Naive thymus-derived CD4-positive, alpha-beta T cell (primary cell): ENCODE results near the gene CHRNB1. TPM values are rescaled to one million over a fixed set of nuclear protein-coding genes. Genes with fewer than 3 reads are reported as not detected.

Experiments used
- ATAC-seq: fragments of 150-1000 bp; cut with Tn5 transposase; 2 replicates; pipeline ENCODE4 v1.10.0; 2021; ENCODE audit warnings: mild to moderate bottlenecking, moderate library complexity
- CTCF ChIA-PET: fragments of 350-600 bp; sonication (Branson Sonifier 250); formaldehyde crosslinking; loops from one replicate; lab custom pipeline; 2021; ENCODE audit warnings: antibody characterized with exemption; lab: Charles Lee
- POLR2A ChIA-PET: fragments of 350-600 bp; sonication (Branson Sonifier 250); formaldehyde crosslinking; loops from one replicate; lab custom pipeline; 2021; ENCODE audit warnings: antibody characterized with exemption, inconsistent platforms; lab: Charles Lee
- DNase-seq, 9 donors: peaks; one replicate each; pipeline versions ENCODE4 v3.0.0 to v3.0.0-alpha.2; 2020 to 2022; ENCODE audit warnings: mixed read lengths in 1 of 9
- H3K27ac ChIP-seq: one replicate; pipeline ENCODE4 v1.7.0; 2013; ENCODE audit warnings: mild to moderate bottlenecking, low read depth, low read length, moderate library complexity
- H3K27me3 ChIP-seq, 2 donors: one replicate each; pipeline ENCODE4 v1.7.0; 2013; ENCODE audit warnings: low read length in 2 of 2, mild to moderate bottlenecking in 2 of 2, moderate library complexity in 2 of 2; ENCODE audit not compliant: control insufficient read depth in 2 of 2, insufficient read depth in 2 of 2
- H3K36me3 ChIP-seq, 3 experiments: 1 replicate in 2 of 3; 2 replicates in 1 of 3; pipeline ENCODE4 v1.7.0; 2013; ENCODE audit warnings: low read length in 3 of 3, mild to moderate bottlenecking in 3 of 3, moderate library complexity in 1 of 3; ENCODE audit not compliant: insufficient read depth in 3 of 3, control insufficient read depth in 2 of 3
- H3K4me1 ChIP-seq, 2 donors: one replicate each; pipeline ENCODE4 v1.7.0; 2013; ENCODE audit warnings: low read length in 2 of 2, mild to moderate bottlenecking in 2 of 2, moderate library complexity in 1 of 2; ENCODE audit not compliant: control insufficient read depth in 2 of 2, insufficient read depth in 2 of 2
- H3K4me3 ChIP-seq: 2 replicates; pipeline ENCODE4 v1.7.0; 2013; ENCODE audit warnings: mild to moderate bottlenecking, low read length
- H3K9me3 ChIP-seq, 3 experiments: 1 replicate in 2 of 3; 2 replicates in 1 of 3; pipeline ENCODE4 v1.7.0; 2013; ENCODE audit warnings: low read length in 3 of 3; ENCODE audit not compliant: control insufficient read depth in 2 of 3
- H3K27ac Mint-ChIP-seq, 9 donors: one replicate each; pipeline ENCODE4 v1.8.0; 2020 to 2022; ENCODE audit warnings: mixed read lengths in 9 of 9, mild to moderate bottlenecking in 8 of 9, moderate library complexity in 5 of 9, inconsistent platforms in 2 of 9
- H3K27me3 Mint-ChIP-seq, 5 donors: one replicate each; pipeline ENCODE4 v1.8.0; 2021 to 2022; ENCODE audit warnings: mixed read lengths in 5 of 5, mild to moderate bottlenecking in 1 of 5
- H3K36me3 Mint-ChIP-seq, 5 donors: one replicate each; pipeline ENCODE4 v1.8.0; 2020 to 2022; ENCODE audit warnings: mixed read lengths in 5 of 5, mild to moderate bottlenecking in 3 of 5, inconsistent platforms in 1 of 5
- H3K4me1 Mint-ChIP-seq, 7 donors: one replicate each; pipeline ENCODE4 v1.8.0; 2020 to 2022; ENCODE audit warnings: mixed read lengths in 7 of 7, mild to moderate bottlenecking in 3 of 7, inconsistent platforms in 1 of 7
- H3K4me3 Mint-ChIP-seq, 10 donors: one replicate each; pipeline ENCODE4 v1.8.0; 2020 to 2022; ENCODE audit warnings: mild to moderate bottlenecking in 10 of 10, mixed read lengths in 10 of 10, moderate library complexity in 6 of 10, inconsistent platforms in 2 of 10
- H3K9me3 Mint-ChIP-seq, 11 donors: one replicate each; pipeline ENCODE4 v1.8.0; 2020 to 2022; ENCODE audit warnings: mixed read lengths in 11 of 11, mild to moderate bottlenecking in 4 of 11, inconsistent platforms in 1 of 11, moderate library complexity in 1 of 11
- intact Hi-C, 2 donors: fragments of 100-400 bp; cut with micrococcal nuclease; formaldehyde crosslinking; loops; one replicate each; pipeline ENCODE4 v1.15.1; 2023
- polyA plus RNA-seq, 2 donors: library from polyadenylated mRNA; unstranded; fragments of 300-500 nt; fragmentation: Illumina TruSeq; gene quantifications; one replicate each; pipeline ENCODE4 v1.2.3, GENCODE V29; 2021
- total RNA-seq, 6 experiments: library from RNA in 5 of 6; stranded (reverse) in 5 of 6; gene quantifications; 1 replicate in 5 of 6; 2 replicates in 1 of 6; pipeline ENCODE4 v1.2.3 and lab custom pipeline; 2021 to 2026

Gene CHRNB1
- total and polyA plus RNA-seq, 7 experiments from 2014 or later = 6.0 to 24.8 (median 7.3) TPM

DNA sequence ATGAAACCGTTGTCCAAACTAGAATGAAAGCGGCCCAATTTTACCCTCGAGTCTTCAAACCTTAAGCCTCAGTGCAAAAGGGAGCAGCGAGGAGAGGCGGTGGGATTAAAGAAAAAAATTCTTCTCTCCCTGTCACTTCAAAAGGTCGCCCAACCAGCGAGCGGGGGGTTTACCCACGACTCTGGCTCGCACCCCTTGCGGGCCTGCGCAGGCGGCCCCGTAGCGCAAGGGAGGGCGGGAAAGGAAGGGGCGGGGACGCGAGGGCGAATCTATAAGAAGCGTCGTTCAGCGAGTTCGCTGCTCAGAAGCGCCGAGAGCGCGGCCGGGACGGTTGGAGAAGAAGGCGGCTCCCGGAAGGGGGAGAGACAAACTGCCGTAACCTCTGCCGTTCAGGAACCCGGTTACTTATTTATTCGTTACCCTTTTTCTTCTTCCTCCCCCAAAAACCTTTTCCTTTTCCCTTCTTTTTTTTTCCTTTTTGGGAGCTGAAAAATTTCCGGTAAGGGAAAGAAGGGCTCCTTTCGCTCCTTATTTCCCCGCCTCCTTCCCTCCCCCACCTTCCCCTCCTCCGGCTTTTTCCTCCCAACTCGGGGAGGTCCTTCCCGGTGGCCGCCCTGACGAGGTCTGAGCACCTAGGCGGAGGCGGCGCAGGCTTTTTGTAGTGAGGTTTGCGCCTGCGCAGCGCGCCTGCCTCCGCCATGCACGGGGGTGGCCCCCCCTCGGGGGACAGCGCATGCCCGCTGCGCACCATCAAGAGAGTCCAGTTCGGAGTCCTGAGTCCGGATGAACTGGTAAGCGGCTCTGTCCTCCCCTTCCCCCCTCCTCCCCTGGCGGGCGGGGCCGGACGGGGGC, 39.4 kb downstream of the CHRNB1 start, which contains the start of gene POLR2A:
POLR2A (plus strand) TSS at position 300 of the 852 bp plus-strand sequence.
- peak within 1 kb of the TSS; percentile 97 for H3K27ac ChIP-seq
- POLR2A ChIA-PET = interaction anchor here (0.6 to 6.3 kb wide), 41 partner anchors 8 to 672 kb away, joined by 3 to 107 read pairs (median 5); partner anchors contain the start of genes ACAP1, CHRNB1, FGF11 and MPDU1
- peak within 1 kb of the TSS; percentile 100 for H3K4me3 ChIP-seq
- DNase-seq (peak; percentile 97 to 99 (median 99)), ATAC-seq (peak; percentile 80)
- CTCF ChIA-PET = interaction anchor here (0.7 to 5.3 kb wide), 5 partner anchors 30 to 147 kb away, joined by 3 to 34 read pairs (median 4); partner anchors contain the start of genes SENP3 and TMEM102
- H3K36me3 Mint-ChIP-seq = peaks cover 0 to 19% (median 8%) of the 10 kb centered on the region in 5 donors
- no peaks in the 10 kb centered on the region for H3K9me3 ChIP-seq
- intact Hi-C loops = loop anchor here (1.0 to 10.0 kb wide), 28 partner anchors 10 to 673 kb away; partner anchors contain the start of genes EIF5A (in 2 of the 2), ELP5 (in 2 of the 2), KCTD11 (in 2 of the 2) and SENP3 (in 2 of the 2)
- H3K27me3 Mint-ChIP-seq = no peaks in the 10 kb centered on the region
- H3K36me3 ChIP-seq = peaks cover 0 to 6% (median 0%) of the 10 kb centered on the region in 3 experiments
- H3K27ac Mint-ChIP-seq = peak within 1 kb of the TSS; percentile 99 to 100 (median 100)
- H3K4me3 Mint-ChIP-seq = peak within 1 kb of the TSS; percentile 86 to 100 (median 98)
- H3K4me1 Mint-ChIP-seq = peaks cover 60 to 81% (median 72%) of the 10 kb centered on the region in 7 donors
- peaks cover 38 to 55% of the 10 kb centered on the region in 2 donors for H3K4me1 ChIP-seq
- H3K9me3 Mint-ChIP-seq = peaks cover 0 to 11% (median 0%) of the 10 kb centered on the region in 11 donors
- no peaks in the 10 kb centered on the region for H3K27me3 ChIP-seq

DNA sequence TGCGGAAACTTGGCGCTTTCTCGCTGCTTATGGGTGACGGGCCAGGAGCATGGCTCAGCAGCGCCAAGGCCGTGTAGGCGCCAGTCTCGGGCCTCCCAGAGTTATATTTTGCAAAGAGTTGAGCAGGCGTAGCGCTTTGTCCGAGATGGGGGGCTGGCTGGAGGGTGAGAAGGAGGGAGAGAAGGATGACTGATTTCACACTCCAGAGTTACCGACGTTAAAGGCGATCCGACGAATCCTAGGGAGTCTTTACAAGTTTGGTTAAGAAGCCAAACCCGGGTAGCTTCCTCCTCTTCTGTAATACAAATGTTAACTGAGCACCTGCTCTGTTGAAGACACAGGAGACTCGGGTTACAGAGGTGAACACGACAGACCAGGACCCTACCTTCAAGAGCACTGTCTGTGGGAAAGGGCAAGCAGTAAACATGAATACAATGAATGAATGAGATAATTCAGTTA, 40.1 kb downstream of the CHRNB1 start:
- Histone ChIP-seq H3K4me3 (peak overlapping the region; percentile 100), H3K27me3 (no peaks in the 10 kb centered on the region), H3K4me1 (peaks cover 36 to 58% of the 10 kb centered on the region in 2 donors), H3K27ac (peak overlapping the region; percentile 97), H3K36me3 (peaks cover 0 to 6% (median 0%) of the 10 kb centered on the region in 3 experiments), H3K9me3 (no peaks in the 10 kb centered on the region)
- H3K4me1 Mint-ChIP-seq = peaks cover 66 to 85% (median 75%) of the 10 kb centered on the region in 7 donors
- intact Hi-C loops = loop anchor here (1.0 to 10.0 kb wide), 29 partner anchors 9 to 672 kb away; partner anchors contain the start of genes EIF5A (in 2 of the 2), ELP5 (in 2 of the 2), KCTD11 (in 2 of the 2) and SENP3 (in 2 of the 2)
- CTCF ChIA-PET = interaction anchor here (0.7 to 5.3 kb wide), 5 partner anchors 9 to 81 kb away, joined by 3 to 34 read pairs (median 4); partner anchors contain the start of genes SENP3, TMEM102 and TMEM256
- ATAC-seq (no peak), DNase-seq (no peak)
- peaks cover 0 to 11% (median 0%) of the 10 kb centered on the region in 11 donors for H3K9me3 Mint-ChIP-seq
- peaks cover 0 to 20% (median 8%) of the 10 kb centered on the region in 5 donors for H3K36me3 Mint-ChIP-seq
- peak overlapping the region; percentile 95 to 100 (median 100) for H3K27ac Mint-ChIP-seq
- POLR2A ChIA-PET = interaction anchor here (0.7 to 6.3 kb wide), 37 partner anchors 9 to 672 kb away, joined by 3 to 107 read pairs (median 7); partner anchors contain the start of genes CHRNB1, FGF11, MPDU1 and SENP3
- peak overlapping the region; percentile 86 to 100 (median 98) for H3K4me3 Mint-ChIP-seq
- H3K27me3 Mint-ChIP-seq = no peaks in the 10 kb centered on the region

- H3K4me1 Mint-ChIP-seq = peaks cover 67 to 82% (median 76%) of the 10 kb centered on the region in 7 donors
- POLR2A ChIA-PET = interaction anchor here (0.5 to 6.3 kb wide), 24 partner anchors 8 to 613 kb away, joined by 3 to 107 read pairs (median 6); partner anchors contain the start of genes CHRNB1, FGF11, MPDU1 and SENP3
- no peaks in the 10 kb centered on the region for H3K27me3 Mint-ChIP-seq
- H3K36me3 Mint-ChIP-seq = peaks cover 0 to 25% (median 8%) of the 10 kb centered on the region in 5 donors
- peak overlapping the region in 8 of 9 donors; percentile 36 to 76 (median 64) for H3K27ac Mint-ChIP-seq
- CTCF ChIA-PET = interaction anchor here (0.6 to 5.3 kb wide), 5 partner anchors 10 to 131 kb away, joined by 3 to 34 read pairs (median 4); partner anchors contain the start of gene TMEM102
- Histone ChIP-seq H3K4me1 (peaks cover 38 to 60% of the 10 kb centered on the region in 2 donors), H3K27ac (peak overlapping the region; percentile 53), H3K4me3 (peak overlapping the region; percentile 54), H3K36me3 (peaks cover 0 to 6% (median 4%) of the 10 kb centered on the region in 3 experiments), H3K27me3 (no peaks in the 10 kb centered on the region), H3K9me3 (no peaks in the 10 kb centered on the region)
- intact Hi-C loops = loop anchor here in 1 of 2 donors (10.0 kb wide), 1 partner anchor 131 kb away; the partner anchor contains the start of genes KCTD11 and TMEM95
- ATAC-seq = no peak
- DNase-seq = no peak
- peak overlapping the region; percentile 75 to 100 (median 83) for H3K4me3 Mint-ChIP-seq
- H3K9me3 Mint-ChIP-seq = peaks cover 0 to 11% (median 0%) of the 10 kb centered on the region in 11 donors
Measured at GRCh38 chr17:7486181-7486580, 41.3 kb downstream of the CHRNB1 start.

GRCh38 chr17:7490144-7490543, 45.3 kb downstream of the CHRNB1 start:
- no peak for ATAC-seq
- no peaks in the 10 kb centered on the region for H3K27me3 Mint-ChIP-seq
- Histone ChIP-seq H3K4me3 (no peak overlapping the region), H3K27me3 (no peaks in the 10 kb centered on the region), H3K27ac (no peak overlapping the region), H3K4me1 (peaks cover 31 to 56% of the 10 kb centered on the region in 2 donors), H3K36me3 (peaks cover 0 to 6% (median 4%) of the 10 kb centered on the region in 3 experiments), H3K9me3 (no peaks in the 10 kb centered on the region)
- intact Hi-C loops = no loop called here
- H3K27ac Mint-ChIP-seq = peak overlapping the region in 4 of 9 donors; percentile 2 to 69 (median 21)
- peak overlapping the region in 4 of 10 donors; percentile 39 to 64 (median 52) for H3K4me3 Mint-ChIP-seq
- ChIA-PET POLR2A (interaction anchor here (1.0 to 1.7 kb wide), 4 partner anchors 10 to 71 kb away, joined by 3 to 5 read pairs (median 3); partner anchors contain the start of gene ZBTB4), CTCF (no interaction called here)
- H3K4me1 Mint-ChIP-seq = peaks cover 58 to 87% (median 73%) of the 10 kb centered on the region in 7 donors
- H3K9me3 Mint-ChIP-seq = peaks cover 0 to 4% (median 0%) of the 10 kb centered on the region in 11 donors
- peaks cover 0 to 28% (median 19%) of the 10 kb centered on the region in 5 donors for H3K36me3 Mint-ChIP-seq
- no peak for DNase-seq

DNA sequence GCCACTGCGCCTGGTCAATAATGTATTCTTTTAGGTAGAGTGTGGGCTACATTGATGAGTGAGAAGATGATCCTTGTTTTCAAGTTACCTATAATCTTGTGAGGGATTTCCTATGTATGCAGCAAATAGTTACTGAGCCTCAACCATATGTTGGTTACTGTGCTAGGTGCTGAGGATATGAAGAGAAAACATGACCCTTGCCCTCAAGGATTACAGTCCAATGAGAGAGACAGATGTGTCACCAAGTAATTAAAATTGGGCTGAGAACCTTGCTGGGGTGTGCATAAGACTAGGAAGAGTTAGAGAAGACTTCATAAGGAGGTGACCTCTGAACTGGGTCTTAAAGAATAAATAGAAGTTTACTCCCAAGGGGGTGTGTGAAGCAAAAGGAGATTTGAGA, 46.7 kb downstream of the CHRNB1 start:
- ChIA-PET CTCF (no interaction called here), POLR2A (interaction anchor here (1.0 to 1.7 kb wide), 2 partner anchors 12 to 31 kb away, joined by 5 read pairs; partner anchors contain the start of gene ZBTB4)
- Histone ChIP-seq H3K27me3 (no peaks in the 10 kb centered on the region), H3K27ac (no peak overlapping the region), H3K36me3 (peaks cover 5 to 20% (median 13%) of the 10 kb centered on the region in 3 experiments), H3K9me3 (no peaks in the 10 kb centered on the region), H3K4me1 (peaks cover 20 to 45% of the 10 kb centered on the region in 2 donors), H3K4me3 (no peak overlapping the region)
- intact Hi-C loops = no loop called here
- H3K27me3 Mint-ChIP-seq = no peaks in the 10 kb centered on the region
- peak overlapping the region in 7 of 9 donors; percentile 1 to 59 (median 19) for H3K27ac Mint-ChIP-seq
- H3K36me3 Mint-ChIP-seq = peaks cover 3 to 35% (median 19%) of the 10 kb centered on the region in 5 donors
- no peak for DNase-seq
- peak overlapping the region in 2 of 10 donors; percentile 16 to 19 for H3K4me3 Mint-ChIP-seq
- ATAC-seq = no peak
- peaks cover 0 to under 1% (median 0%) of the 10 kb centered on the region in 11 donors for H3K9me3 Mint-ChIP-seq
- H3K4me1 Mint-ChIP-seq = peaks cover 50 to 79% (median 65%) of the 10 kb centered on the region in 7 donors
